GM12878 (cell line): ENCODE data around the gene RAB3C. TPM values are rescaled to one million over a fixed set of nuclear protein-coding genes. Genes with fewer than 3 reads are reported as not detected.

ENCODE experiments used
- CHD2 ChIP-seq: IDR thresholded peaks from 2 replicates; pipeline ENCODE4 v1.6.1; 2011; ENCODE audit warnings: low read depth, low read length, improper control_type of control experiment, borderline replicate concordance
- GATAD2B ChIP-seq: fragments of 450-650 bp; conservative IDR thresholded peaks from 2 replicates; pipeline ENCODE4 v1.6.1; 2017; ENCODE audit warnings: low read depth, mild to moderate bottlenecking, moderate library complexity
- HCFC1 ChIP-seq: fragments of 150-350 bp; IDR thresholded peaks from 2 replicates; pipeline ENCODE4 v1.6.1; 2014; ENCODE audit warnings: low read length
- IKZF1 ChIP-seq: fragments of 450-650 bp; conservative IDR thresholded peaks from 2 replicates; pipeline ENCODE4 v1.6.1; 2017; ENCODE audit warnings: antibody characterized with exemption, mild to moderate bottlenecking
- IKZF2 ChIP-seq, 2 experiments: fragments of 450-650 bp; IDR thresholded peaks; 2 replicates each; pipeline ENCODE4 v1.6.1; 2017; ENCODE audit warnings: mild to moderate bottlenecking in 2 of 2, moderate library complexity in 2 of 2
- LARP7 ChIP-seq: fragments of 450-650 bp; IDR thresholded peaks from 2 replicates; pipeline ENCODE4 v1.6.1; 2017; ENCODE audit warnings: mild to moderate bottlenecking
- MTA2 ChIP-seq: fragments of 450-650 bp; IDR thresholded peaks from 2 replicates; pipeline ENCODE4 v1.6.1; 2016; ENCODE audit warnings: low read depth, mild to moderate bottlenecking, moderate library complexity
- NBN ChIP-seq: fragments of 450-650 bp; IDR thresholded peaks from 2 replicates; pipeline ENCODE4 v1.6.1; 2016
- NR2C2 ChIP-seq: IDR thresholded peaks from 2 replicates; pipeline ENCODE4 v1.6.1; 2011; ENCODE audit warnings: borderline replicate concordance, low read depth; ENCODE audit not compliant: control insufficient read depth, insufficient read length
- SMARCA5 ChIP-seq: fragments of 450-650 bp; IDR thresholded peaks from 2 replicates; pipeline ENCODE4 v1.6.1; 2017; ENCODE audit warnings: mild to moderate bottlenecking
- SMC3 ChIP-seq: IDR thresholded peaks from 2 replicates; pipeline ENCODE4 v1.6.1; 2011; ENCODE audit warnings: low read length, improper control_type of control experiment, borderline replicate concordance
- WRNIP1 ChIP-seq: IDR thresholded peaks from 2 replicates; pipeline ENCODE4 v1.6.1; 2011; ENCODE audit warnings: low read depth, low read length, improper control_type of control experiment, borderline replicate concordance
- polyA plus RNA-seq, 11 experiments: library from polyadenylated mRNA; depleted of rRNA in 4 of 11; unstranded in 6 of 11; stranded (reverse) in 5 of 11; fragments of >200 nt; fragmentation: Nextera tagmentation in 4 of 11; fragmentation: Illumina TruSeq in 1 of 11; extraction: Ambion mirVana in 4 of 11; extraction: Trizol in 1 of 11; gene quantifications; 1 replicate in 1 of 11; 2 replicates in 10 of 11; pipeline versions ENCODE4 v1.2.1 to v1.2.3, GENCODE V29; 2011 to 2016; ENCODE audit warnings: inconsistent platforms in 2 of 11, missing spikeins in 2 of 11, low read depth in 1 of 11
- total RNA-seq, 4 experiments: library from RNA; depleted of rRNA in 3 of 4; stranded (reverse); fragments of >200 nt in 3 of 4; fragmentation: Illumina TruSeq in 1 of 4; extraction: Trizol in 1 of 4; gene quantifications; 2 replicates each; pipeline versions ENCODE4 v1.2.1 to v1.2.3, GENCODE V29; 2013 to 2021
- TF ChIP-seq, protein P1 (sequence below): IDR thresholded peaks from 2 replicates; pipeline ENCODE4 v1.6.1; 2012; ENCODE audit warnings: low read depth, low read length, improper control_type of control experiment
- TF ChIP-seq, protein P2 (sequence below): IDR thresholded peaks from 2 replicates; pipeline ENCODE4 v1.6.1; 2012; ENCODE audit warnings: mild to moderate bottlenecking, low read depth, low read length

RAB3C gene
- total and polyA plus RNA-seq, 10 of the 15 experiments (the other 5 are each of a cell fraction or from before 2014, with no cell fraction given), result not detected

DNA sequence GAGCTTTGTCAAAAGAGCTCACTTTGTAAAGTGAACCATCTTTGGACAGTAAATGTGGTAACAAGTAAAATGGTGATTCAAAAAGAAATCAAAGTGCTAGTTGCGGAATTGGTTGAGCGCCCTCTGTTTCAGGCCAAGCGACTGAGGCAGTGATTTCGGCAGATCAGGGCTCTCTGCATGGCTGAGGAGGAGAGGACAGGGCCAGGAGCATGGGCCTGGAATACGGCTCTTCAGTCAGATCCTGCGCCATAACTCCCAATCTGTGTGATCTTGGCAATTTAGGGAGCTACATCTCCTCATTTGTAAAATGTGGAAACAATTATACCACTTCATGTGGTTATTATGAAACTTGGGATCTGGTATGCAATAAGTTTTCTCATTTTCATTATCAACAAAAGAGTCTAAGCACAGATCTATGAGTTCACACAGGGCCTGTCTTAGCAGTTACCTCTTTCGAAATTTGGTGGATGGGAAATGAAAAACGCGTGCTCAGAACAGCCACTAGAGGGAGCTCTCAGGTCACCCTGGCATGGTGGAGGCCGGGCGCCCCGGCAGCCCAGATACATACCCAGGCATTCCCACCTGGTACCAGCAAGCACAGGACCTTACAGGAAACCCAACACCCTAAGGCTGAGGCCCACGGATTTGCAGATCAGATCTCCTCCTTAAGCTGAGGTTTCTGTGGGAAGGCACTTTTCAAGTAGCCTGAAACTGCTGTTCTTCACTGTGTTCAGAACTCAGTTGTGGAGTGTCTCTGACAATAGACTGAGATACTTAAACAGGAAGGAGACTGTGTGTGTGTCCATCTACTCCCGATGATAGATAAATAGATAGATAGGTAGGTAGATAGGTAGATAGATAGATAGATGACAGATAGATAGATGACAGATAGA is 303.7 kb downstream of the RAB3C start (continued):
- TF ChIP-seq, protein P1, sequence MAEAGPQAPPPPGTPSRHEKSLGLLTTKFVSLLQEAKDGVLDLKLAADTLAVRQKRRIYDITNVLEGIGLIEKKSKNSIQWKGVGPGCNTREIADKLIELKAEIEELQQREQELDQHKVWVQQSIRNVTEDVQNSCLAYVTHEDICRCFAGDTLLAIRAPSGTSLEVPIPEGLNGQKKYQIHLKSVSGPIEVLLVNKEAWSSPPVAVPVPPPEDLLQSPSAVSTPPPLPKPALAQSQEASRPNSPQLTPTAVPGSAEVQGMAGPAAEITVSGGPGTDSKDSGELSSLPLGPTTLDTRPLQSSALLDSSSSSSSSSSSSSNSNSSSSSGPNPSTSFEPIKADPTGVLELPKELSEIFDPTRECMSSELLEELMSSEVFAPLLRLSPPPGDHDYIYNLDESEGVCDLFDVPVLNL, result no peak
- TF ChIP-seq NR2C2 (no peak), WRNIP1 (no peak), NBN (0 out of 2 replicates have a peak, but pooled peaks have one; percentile 32), SMARCA5 (peak; percentile 74; the same call in 1 of the 2 replicates), GATAD2B (peak; percentile 53; the same call in 1 of the 2 replicates), HCFC1 (0 out of 2 replicates have a peak, but pooled peaks have one; percentile 27), MTA2 (0 out of 2 replicates have a peak, but pooled peaks have one; percentile 18), SMC3 (peak; percentile 57; the same call in 1 of the 2 replicates), LARP7 (peak; percentile 51), IKZF1 (peak; percentile 58; the same call in 1 of the 2 replicates), IKZF2 (IDR thresholded peaks at IDR 0.05) (peak in 1 of 2 experiments; percentile 13; a peak in 1 of 4 replicates), CHD2 (no peak)
- TF ChIP-seq, protein P2, sequence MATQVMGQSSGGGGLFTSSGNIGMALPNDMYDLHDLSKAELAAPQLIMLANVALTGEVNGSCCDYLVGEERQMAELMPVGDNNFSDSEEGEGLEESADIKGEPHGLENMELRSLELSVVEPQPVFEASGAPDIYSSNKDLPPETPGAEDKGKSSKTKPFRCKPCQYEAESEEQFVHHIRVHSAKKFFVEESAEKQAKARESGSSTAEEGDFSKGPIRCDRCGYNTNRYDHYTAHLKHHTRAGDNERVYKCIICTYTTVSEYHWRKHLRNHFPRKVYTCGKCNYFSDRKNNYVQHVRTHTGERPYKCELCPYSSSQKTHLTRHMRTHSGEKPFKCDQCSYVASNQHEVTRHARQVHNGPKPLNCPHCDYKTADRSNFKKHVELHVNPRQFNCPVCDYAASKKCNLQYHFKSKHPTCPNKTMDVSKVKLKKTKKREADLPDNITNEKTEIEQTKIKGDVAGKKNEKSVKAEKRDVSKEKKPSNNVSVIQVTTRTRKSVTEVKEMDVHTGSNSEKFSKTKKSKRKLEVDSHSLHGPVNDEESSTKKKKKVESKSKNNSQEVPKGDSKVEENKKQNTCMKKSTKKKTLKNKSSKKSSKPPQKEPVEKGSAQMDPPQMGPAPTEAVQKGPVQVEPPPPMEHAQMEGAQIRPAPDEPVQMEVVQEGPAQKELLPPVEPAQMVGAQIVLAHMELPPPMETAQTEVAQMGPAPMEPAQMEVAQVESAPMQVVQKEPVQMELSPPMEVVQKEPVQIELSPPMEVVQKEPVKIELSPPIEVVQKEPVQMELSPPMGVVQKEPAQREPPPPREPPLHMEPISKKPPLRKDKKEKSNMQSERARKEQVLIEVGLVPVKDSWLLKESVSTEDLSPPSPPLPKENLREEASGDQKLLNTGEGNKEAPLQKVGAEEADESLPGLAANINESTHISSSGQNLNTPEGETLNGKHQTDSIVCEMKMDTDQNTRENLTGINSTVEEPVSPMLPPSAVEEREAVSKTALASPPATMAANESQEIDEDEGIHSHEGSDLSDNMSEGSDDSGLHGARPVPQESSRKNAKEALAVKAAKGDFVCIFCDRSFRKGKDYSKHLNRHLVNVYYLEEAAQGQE, result no peak
